RWPE1 (cell line): ENCODE data around the gene COMP.
A peak's percentile ranks its signal among the peaks of the same experiment; 100 is the strongest.

ENCODE experiments used
- CTCF ChIA-PET: fragments of 350-600 bp; sonication (Branson Sonifier 250); formaldehyde crosslinking; extraction: SDS; loops from one replicate; lab custom pipeline; 2021; lab: Yijun Ruan, JAX
- POLR2A ChIA-PET: fragments of 400-600 bp; formaldehyde crosslinking; extraction: SDS; loops from one replicate; lab custom pipeline; 2020; ENCODE audit warnings: antibody characterized with exemption; ENCODE audit not compliant: low non-redundant PET; lab: Yijun Ruan, JAX
- DNase-seq: peaks from one replicate; pipeline ENCODE4 v3.0.0; 2012; ENCODE audit warnings: low spot score
- H3K27ac ChIP-seq: fragments of 450-650 bp; 2 replicates; pipeline ENCODE4 v1.5.1; 2017
- CTCF ChIP-seq: fragments of 450-650 bp; conservative IDR thresholded peaks from 2 replicates; pipeline ENCODE4 v1.5.1; 2017; ENCODE audit warnings: low read depth, mild to moderate bottlenecking

COMP gene

GRCh38 chr19:18771328-18772242 is 19.5 kb downstream of the COMP start:
- CTCF ChIA-PET = interaction anchor here (0.5 to 2.2 kb wide), 7 partner anchors 9 to 338 kb away, joined by 3 to 24 read pairs (median 4); no protein-coding TSS in a partner anchor
- TF ChIP-seq CTCF = no peak
- POLR2A ChIA-PET = no interaction called here
- no peak for DNase-seq
- peak overlapping the region; percentile 58; the same call in 1 of the 2 replicates for H3K27ac ChIP-seq

DNA sequence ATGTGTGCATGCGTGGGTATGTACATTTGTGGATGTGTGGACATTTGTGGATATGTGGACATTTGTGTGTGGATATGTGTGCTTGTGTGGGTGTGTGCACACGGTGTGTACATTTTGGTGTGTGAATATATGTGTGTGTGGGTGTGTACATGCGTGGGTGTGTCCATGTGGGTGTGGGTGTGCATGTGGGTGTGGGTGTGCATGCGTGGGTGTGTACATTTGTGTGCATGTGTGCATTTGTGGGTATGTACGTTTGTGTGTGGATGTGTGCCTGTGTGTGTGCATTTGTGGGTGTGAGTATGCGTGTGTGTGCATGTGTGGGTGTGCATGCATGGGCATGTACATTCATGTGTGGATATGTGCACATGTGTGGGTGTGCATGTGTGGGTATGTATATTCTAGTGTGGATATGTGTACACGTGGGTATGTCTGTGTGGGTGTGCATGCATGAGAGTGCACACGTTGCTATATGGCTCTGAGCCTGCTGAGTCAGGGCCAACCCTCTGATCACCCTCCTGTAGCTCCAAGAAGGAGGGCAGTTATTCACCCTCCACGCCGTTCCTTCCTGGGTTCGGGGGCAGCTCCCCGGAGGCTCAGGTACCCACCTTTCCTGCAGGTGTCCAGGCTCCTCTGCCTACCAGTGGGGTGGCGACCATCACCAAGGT is 20.3 kb downstream of the COMP start:
- DNase-seq = no peak
- ChIA-PET CTCF (interaction anchor here (0.6 to 1.4 kb wide), 3 partner anchors 21 to 339 kb away, joined by 3 to 4 read pairs (median 3); no protein-coding TSS in a partner anchor), POLR2A (no interaction called here)
- peak overlapping the region; percentile 58 for H3K27ac ChIP-seq
- TF ChIP-seq CTCF = no peak

DNA sequence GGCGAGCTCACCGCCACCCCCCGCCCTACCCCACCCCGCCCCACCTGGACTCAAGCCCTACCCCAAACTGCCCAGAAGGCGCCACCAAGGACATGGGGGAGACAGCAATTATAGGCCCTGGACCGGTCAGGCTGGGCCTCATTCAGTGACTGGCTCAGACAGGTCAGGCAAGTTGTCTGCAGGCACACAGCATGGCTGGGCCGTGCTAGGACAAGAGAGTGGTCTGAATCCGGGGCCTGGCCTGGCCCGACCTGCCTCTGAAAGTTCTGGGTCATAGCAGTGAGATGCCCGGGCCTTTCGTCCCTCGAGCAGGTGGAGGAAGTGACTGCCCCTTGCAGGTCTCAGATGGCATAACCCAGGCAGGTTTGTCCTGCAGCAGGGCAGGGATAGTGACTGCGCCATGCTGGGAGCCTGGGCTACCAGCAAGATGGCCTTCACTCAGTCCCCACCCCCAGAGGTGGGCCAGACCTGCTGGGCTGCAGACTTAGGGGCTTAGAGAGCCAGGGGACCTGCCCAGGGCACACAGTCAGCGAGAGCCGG is 21.0 kb downstream of the COMP start:
- H3K27ac ChIP-seq = peak overlapping the region; percentile 58
- no peak for TF ChIP-seq CTCF
- ChIA-PET POLR2A (no interaction called here), CTCF (no interaction called here)
- DNase-seq = no peak

DNA sequence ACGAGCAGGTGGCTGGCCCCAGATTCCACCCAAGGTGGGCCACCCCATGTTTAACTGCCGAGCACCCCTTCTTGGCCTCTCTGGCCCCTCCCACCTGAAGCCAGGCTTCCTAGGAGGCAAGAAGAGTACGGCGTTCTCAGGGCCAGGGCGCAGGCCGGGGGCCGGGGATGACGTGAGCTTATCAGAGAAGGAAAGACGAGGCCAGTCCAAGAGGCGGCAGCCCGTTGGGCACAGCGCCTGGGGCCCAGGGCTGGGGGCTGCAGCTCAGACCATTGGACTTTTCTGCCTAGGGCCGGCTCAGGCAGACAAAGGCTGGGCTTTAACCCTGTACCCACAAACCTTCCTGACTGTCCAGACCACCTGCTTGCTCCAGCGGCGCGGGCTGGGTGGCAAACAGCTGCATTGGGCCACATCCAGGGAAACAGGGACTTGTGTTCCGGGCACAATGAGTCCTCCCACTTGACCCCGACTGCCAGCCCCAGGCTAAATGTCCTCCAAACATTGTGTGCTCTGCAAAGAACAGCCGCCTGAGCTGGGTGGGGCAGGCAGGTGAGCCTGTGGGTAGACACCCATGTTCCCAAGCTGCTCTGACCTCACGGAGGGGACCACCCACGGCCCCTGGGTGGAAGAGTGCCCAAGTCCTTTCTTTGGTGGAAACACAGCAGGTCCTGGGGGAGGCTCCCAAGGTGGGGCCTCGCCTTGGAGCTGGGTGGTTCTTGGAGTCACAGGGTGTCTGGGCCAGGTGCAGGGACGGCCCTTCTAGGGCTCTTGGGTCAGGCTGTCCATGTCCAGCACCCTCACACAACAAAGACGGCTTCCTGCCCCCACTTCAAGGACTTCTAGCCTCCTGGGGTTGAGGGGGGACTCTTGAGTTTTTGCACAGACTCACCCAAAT is 21.9 kb downstream of the COMP start:
- ChIA-PET POLR2A (no interaction called here), CTCF (interaction anchor here (0.6 to 0.7 kb wide), 2 partner anchors 22 to 91 kb away, joined by 3 read pairs; no protein-coding TSS in a partner anchor)
- TF ChIP-seq CTCF = no peak
- peak overlapping the region; percentile 58 for H3K27ac ChIP-seq
- no peak for DNase-seq

- POLR2A ChIA-PET = no interaction called here
- DNase-seq = no peak
- peak overlapping the region; percentile 5; the same call in 1 of the 2 replicates for H3K27ac ChIP-seq
- TF ChIP-seq CTCF = no peak
- CTCF ChIA-PET = interaction anchor here (0.6 kb wide), 2 partner anchors 90 to 151 kb away, joined by 3 read pairs; partner anchors contain the start of genes COPE and DDX49
These were observed 22.9 kb downstream of the COMP start for GRCh38 chr19:18768046-18768771.
